GM19372 (cell line): ENCODE results near the gene IL13.

Experiments
- ATAC-seq: cut with Tn5 transposase; IDR thresholded peaks from one replicate; pipeline ENCODE4 v1.9.1; 2021; ENCODE audit warnings: mild to moderate bottlenecking, low read depth, moderate library complexity; ENCODE audit not compliant: unreplicated experiment

The IL13 gene

DNA sequence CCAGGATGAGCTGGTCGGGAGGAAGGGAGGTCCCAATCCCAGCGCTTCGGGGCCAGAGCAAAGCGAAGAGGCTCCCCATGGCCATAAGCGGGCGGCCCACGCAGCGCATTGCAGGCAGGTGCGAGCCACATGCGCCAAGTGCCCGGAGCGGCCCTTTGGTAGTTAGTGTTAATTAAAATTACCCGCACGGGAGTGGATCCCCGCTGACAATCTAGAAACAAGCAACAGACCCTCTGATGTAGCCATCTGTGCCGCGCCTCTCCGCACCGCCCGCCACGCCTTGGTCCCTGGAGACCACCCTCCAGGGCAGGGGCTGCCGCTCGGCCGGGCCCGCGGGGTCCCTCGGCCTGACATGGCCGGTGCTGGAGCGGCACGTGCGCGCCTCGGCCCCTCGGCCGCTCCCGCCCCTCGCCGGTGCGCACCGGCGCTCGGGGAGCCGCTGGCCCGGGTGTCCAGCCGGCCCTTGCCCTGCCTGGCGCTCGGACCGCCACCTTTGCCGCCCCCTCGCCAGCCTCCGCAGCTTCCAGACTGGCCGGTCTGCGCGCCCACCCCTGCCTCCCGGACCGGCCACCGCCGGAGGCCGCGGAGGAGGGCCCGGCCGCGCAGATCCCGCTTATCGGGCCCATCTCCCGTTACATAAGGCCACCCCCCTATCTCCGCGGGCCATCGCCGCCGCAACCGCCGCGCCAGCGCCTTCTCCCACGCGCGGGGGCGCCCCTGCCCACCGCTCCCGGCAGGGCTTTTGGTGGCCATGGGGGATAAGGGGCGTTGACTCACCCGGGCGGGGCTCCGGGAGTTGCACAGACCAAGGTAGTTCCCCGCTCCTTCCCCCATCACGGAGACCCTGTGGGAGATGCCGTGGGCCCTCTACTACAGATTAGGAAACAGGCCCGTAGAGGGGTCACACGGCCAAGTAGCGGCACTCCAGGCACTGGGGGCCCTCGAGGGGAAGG, 1.9 kb upstream of the IL13 start:
- no peak for ATAC-seq

DNA sequence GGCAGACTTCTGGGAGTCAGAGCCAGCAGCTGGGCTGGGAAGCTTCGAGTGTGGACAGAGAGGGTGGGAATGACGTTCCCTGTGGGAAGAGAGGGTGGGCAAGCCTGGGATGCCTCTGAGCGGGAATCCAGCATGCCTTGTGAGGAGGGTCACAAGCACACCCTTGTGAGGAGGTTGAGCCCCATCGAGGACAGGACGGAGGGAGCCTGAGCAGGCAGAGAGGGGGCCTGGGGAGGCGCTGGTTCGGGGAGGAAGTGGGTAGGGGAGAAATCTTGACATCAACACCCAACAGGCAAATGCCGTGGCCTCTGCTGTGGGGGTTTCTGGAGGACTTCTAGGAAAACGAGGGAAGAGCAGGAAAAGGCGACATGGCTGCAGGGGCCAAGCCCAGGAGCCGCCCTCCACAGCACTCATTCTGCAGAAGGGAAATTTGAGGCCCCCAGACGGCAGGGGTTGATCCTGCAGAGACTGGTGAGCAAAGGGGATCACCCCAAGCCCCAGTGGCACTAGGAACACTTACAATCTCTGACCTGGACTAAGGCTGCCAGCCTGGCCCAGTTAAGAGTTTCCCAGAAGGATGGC, 1.1 kb upstream of the IL13 start:
- no peak for ATAC-seq

DNA sequence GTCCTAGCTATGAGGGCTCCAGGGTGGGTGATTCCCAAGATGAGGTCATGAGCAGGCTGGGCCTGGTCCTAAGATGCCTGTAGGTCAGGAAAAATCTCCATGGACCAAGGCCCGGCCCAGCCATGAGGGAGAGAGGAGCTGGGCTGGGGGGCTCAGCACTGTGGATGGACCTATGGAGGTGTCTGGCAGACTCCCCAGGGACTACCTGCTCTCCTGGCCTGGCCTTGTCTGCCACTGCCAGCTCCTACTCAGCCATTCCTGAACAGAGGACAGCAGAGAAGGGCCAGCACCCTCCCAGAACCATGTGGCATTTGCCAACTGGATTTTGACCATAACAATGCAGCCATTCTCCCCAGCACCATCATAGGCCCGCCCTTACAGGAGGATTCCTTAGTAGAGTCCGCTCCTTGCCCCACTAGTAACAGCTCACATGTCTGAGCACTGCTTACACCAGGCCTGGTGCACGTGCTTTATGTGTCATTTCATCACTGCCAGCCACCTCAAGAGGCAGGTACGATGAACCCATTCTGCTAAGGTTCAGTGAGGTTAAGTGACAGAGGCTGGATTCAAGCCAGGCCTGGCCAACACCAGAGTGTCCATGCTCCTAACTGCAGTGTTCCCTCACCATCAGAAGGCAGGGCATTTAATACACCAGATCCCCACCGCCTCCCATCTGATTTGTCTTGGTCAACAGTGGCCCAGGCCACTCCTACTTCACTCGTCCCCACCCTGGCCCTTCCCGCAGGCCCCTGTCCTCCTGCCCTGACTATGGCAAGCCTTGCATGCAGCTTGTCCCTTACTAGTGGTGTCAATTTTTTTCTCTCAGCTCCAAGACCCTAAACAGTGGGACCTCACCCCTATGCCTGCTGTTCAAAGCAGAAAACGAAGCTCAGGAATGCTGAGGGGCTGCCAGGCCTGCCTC, 669 bp downstream of the IL13 start:
- no peak for ATAC-seq

DNA sequence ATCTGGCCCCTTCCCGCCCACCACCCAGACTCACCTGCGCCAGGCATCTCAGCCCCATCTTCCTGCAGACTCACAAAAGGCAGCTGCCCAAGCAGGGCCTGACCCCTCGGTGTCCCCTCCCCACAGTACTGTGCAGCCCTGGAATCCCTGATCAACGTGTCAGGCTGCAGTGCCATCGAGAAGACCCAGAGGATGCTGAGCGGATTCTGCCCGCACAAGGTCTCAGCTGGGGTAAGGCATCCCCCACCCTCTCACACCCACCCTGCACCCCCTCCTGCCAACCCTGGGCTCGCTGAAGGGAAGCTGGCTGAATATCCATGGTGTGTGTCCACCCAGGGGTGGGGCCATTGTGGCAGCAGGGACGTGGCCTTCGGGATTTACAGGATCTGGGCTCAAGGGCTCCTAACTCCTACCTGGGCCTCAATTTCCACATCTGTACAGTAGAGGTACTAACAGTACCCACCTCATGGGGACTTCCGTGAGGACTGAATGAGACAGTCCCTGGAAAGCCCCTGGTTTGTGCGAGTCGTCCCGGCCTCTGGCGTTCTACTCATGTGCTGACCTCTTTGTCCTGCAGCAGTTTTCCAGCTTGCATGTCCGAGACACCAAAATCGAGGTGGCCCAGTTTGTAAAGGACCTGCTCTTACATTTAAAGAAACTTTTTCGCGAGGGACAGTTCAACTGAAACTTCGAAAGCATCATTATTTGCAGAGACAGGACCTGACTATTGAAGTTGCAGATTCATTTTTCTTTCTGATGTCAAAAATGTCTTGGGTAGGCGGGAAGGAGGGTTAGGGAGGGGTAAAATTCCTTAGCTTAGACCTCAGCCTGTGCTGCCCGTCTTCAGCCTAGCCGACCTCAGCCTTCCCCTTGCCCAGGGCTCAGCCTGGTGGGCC, 1.9 kb downstream of the IL13 start:
- ATAC-seq: no peak

DNA sequence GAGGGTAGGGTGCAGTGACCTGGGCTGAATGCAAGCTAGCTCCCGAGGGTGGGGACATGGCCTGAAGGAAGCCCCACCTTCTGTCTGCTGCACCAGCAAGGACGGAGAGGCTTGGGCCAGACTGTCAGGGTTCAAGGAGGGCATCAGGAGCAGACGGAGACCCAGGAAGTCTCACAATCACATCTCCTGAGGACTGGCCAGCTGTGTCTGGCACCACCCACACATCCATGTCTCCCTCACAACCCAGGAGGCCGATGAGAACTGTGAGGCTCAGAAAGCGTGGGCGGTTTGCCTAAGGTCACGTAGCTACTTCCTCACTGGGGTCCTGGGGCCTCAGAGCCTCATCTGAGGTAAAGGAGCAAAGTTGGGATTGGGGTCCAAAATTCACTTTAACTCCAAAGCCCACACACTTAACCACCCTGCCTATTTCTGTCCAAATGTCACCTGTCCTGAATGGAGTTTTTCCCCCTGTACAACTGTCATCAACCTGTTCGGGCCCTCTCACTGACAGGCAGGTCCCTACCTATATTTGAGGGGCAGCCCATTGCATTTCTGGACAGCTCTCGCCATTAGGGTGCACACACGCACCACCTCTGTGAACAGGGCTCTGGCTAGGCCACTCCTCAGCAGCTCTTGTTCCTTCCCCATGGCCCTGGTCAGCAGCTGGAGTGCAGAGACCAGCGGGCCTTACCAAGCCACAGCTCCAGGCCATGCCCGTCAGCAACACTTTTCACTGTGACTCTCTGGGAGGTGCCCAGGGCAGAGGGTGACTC, 3.4 kb downstream of the IL13 start:
- no peak for ATAC-seq

DNA sequence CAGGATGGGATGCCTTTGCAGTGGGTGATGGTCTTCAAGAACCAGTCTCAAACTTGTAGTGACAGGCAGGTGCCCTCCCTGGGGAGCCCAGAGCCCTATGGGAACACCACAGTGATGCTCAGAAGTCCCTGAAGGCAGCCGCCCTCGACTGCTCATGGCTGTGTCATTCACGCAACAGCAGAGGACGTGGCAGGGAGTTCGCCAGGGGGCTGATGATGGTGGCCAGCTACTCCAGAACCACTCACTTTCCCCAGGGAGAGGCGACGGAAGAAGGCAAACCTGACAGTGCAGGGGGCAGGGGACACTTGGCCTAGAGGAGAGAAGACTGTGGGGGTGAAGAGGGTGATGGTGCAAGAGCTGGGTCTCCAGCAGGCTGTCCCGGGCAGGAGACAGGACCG, 4.0 kb downstream of the IL13 start:
- ATAC-seq: no peak

DNA sequence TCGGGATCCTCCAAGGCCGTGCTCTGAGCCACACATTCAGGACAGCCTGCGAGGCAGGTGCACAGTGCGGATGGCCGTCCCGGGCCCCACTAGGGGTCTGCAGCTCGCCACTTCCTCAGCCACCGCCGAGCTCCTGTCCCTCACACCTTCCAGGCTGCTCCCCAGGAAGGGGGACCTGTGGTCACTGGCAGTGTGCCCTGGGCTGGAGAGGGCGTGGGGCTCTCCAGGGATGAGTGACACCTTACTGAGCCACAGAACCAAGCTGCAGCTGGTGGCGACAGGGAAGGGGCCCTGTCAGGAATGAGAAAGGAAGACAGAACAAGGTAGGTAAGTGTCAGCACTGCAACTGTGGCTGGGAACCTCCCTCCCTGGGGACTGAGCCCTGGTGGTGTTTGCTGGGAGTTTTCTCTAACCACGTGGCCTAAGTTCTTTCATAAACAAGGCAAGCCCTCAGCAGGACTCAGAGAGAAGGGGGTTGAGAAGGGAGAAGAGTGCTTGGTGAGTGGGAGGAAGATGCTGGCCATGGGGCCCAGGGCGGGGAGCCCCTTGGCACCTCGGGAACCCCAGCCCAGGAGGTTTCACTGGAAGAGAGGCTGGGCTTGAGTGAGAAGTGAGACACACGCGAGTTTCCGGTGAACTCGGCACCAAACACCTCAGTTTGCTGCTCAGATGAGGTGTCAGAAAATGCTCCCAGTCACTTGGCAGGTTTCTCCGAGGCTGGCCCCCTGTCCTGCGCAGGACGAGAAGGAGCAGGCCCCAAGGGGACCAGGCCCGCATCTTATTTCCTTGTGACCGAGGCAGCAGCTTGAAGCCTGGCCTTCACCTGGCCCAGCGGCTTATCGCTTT, 5.2 kb downstream of the IL13 start:
- peak; percentile 65 for ATAC-seq

DNA sequence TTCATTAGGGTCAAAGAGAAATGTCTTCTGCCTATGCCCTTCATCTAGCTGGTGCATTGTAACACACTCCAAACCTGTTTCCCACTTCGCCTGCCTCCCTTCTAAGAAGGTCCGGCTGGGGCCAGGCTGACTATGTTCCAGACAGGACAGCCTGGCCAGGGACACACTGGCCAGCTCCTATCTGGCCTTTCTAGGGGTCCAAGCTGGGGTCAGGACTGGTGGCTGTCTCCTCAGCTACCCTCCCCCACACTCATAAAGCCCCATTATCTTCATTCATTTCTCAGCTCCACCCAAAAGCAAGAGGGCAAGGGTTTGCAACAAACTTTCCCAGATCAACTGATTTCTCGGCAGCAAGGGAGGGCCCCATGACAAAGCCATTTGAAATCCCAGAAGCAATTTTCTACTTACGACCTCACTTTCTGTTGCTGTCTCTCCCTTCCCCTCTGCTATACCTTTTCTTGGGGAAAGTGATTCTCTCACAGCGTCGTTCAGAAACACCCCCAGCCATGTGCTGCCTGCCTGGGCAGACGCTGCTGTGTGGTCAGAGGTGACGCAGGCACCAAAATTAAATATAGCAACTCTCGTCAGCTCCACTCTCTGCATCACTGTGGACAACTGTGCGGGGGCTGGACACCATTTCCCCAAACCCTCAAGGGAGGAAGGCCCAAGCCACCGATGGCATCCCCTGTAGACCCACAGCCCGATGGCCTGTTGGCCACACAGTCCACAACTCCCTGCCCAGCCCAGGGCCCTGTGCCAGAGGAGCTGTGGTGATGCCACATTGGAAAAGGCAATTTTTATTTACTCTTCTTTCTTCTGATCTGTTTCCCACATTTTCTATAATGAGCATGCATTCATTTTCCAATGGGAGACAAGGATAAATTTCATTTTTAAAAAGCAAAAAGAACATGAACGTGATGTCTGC, 6.1 kb downstream of the IL13 start:
- ATAC-seq: peak; percentile 49

DNA sequence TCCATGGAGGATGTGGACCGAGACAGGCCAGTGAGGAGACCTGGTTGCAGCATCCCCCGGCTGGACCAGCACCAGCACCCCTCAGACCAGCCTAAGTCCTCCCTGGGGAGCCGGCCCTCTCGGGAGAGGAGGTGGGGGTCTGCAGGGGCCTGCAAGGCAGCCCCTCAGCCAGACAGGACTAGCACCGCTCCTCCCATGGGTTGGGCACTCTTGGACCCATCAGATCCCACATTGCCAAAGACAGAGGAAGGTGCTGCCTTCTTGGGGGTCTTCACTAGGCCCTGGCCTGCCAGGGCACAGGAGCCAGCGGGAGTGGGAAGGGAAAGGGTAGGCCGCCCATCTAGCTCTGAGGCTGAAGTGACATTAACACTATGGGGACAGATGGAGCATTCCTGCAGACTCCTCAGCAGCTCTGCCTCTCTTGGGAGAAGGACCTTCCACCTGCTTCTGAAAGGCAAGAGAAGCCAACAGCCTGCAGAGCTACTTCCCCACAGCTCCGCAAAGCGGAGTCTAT, 6.8 kb downstream of the IL13 start:
- ATAC-seq: no peak

DNA sequence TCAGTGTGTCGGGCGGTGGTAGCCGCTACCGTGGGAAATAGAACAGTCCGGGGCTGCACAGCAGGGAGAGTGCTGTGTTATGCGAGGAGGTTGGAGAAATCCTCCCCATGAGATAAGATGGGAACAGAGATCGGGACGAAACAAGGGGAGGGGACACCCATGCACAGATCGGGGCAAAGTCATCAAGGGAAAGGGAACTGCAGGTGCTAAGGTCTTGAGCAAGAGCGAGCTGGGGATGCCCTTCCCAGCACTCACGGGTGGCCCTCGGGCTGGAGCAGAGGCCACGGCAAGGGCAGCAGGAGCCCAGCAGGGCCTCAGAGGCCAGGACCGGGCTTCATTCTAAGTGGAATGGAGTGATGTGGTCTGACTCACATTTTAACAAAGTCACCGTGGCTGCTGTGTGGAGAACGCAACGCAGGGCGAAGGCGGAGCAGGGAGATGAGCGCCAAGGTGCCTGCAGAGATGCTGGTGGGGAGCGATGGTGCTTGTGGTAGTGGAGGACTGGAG, 7.7 kb downstream of the IL13 start:
- no peak for ATAC-seq

DNA sequence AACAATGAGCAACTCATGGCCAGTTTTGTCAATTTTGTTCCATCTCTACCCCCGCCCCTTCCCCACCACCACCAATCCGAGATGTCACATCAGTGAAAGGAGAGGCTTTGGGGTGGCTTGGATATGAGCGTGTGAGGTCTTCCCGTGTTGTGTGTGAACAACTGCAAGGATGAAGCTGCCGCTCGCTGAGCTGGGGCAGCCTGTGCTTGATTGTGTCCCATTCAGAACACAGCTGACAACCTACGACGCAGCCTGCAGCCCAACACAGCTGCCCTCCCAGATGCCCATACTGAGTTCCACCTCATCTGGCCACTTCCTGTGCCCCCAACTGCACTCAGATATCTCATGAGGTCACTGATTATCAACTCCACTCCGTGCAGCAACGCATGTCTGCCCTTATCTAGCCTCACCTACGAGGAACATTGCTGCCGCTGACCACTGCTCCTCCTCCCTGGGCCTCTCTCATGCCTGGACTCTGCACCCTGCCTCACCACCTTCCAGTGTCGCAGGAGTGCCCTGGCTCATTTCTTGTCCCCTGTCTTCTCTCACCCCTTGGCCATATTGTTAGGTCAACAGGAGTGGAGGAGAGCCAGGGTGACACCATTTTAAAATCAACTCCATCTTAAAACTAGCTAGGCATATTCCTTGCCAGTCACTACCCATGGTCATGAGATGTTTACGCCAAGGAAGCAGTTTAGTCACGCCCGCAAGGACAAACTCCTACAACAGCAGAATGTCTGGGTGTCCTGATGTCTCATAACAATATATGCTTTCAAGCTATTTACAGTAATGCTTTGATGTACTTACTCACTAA, 8.5 kb downstream of the IL13 start:
- ATAC-seq: no peak

DNA sequence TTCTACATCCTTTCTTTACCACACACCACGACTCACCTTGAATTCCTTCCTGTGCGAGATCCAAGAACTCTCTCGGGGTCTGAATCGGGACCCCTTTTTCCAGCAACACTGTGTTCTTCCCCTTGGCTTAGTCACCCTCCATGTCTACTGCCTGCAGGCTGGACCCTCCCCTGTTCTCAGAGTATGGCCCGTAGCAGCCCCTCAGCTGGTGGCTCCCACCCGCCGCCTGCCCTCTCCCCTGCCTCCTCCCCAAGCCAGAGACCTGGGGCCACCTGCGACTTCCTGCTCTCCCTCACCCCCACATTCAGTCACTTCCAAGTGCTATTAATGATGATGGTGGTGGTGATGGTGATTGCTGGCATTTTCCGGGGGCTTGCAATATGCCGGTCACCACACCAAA, 9.3 kb downstream of the IL13 start:
- no peak for ATAC-seq

DNA sequence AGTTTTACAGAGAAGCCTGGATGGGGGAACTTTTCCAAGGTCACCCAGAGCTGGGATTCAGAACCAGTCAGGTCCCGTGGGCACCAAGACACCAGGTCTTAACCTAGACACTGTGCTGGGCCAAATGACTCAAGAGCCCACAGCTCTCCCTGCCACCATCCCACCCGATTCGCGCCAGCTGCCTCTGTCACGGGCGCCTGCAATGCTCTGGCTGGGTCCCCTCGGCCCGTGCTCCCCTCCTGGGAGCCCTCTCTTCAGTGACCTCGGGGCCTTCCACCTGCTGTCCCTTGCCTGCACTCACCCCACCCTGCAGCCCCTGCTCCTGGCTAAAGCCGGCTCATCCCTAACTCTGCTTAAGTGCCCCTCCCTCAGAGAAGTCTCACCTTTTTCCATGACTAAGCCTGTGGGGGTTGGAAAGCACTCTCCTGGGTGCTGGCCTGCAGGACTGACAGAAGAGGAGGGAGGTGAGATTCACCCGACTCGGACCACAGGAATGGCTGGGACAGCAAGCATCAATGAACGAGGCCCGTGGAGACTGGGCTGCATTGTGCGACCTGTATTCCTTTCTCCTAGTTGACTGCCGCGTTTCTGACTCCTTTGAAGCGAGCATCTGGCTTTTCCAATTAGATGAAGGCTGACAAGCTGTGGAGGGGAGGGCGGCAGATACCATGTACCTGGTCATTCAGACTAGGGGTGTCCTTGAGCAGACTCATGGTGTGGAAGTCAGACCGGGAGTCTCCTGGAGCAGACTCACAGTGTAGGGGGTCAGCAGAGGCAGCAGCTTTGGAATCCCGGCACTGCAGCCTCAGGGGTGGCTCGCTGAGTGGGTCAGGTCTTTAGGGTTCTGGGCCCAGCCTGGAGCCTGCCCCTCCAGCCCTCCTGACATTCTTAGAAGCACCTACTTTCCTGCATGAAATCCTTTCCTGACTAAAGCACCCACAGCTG, 10.1 kb downstream of the IL13 start:
- ATAC-seq: no peak

DNA sequence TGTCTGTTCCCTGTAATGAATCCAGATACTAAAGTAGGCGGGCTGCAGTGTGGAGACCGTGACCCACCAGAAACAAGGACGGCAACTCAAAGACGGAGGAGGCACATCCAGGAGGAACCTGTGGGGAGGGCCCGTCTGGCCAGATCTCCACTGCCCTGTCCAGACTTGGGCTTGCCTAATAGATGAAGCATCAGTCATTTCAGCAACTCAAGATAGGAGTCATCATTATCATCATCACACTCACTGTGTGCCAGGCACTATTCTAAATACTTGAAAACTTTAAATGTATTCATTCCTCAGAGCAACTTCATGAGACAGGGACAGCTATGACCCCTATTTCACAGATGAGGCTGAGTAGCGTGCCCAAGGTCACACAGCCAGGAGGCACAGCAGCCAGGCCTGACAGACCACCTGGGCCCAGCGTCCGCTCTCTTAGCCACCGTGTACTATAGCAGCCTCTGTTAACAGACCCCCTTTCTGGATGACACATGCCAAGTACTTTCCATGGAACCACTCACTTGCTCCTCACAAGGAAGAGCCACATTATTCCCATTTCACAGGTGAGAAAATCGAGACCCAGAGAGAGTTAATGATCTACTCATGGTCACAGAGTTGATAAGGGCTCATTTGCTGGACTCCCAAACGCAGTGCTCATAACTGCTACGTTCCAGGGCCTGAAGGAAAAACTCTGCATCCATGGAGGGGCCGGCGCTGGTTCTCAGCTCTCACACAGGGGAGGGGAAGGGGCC, 10.9 kb downstream of the IL13 start:
- ATAC-seq: no peak
